A549 (cell line): ENCODE measurements around the gene MDFIC. TPM values are rescaled to one million over a fixed set of nuclear protein-coding genes. Genes with fewer than 3 reads are reported as not detected.

Source experiments
- ATAC-seq, 2 experiments: fragments of 200-7000 bp in 1 of 2; fragments of >200 bp in 1 of 2; cut with Nextera tagmentation in 1 of 2; cut with Tn5 transposase in 1 of 2; 3 replicates each; pipeline versions ENCODE4 v1.8.0 to v1.9.1; 2018 to 2020; ENCODE audit warnings: mild to moderate bottlenecking in 1 of 2, moderate library complexity in 1 of 2
- CTCF ChIA-PET: fragments of 300-600 bp; sonication (Branson Sonifier 250); formaldehyde crosslinking; extraction: SDS; loops from one replicate; lab custom pipeline; 2021; ENCODE audit warnings: antibody characterized with exemption, inconsistent platforms; lab: Yijun Ruan, JAX
- POLR2A ChIA-PET: fragments of 350-600 bp; formaldehyde crosslinking; extraction: SDS; loops from one replicate; lab custom pipeline; 2021; ENCODE audit warnings: antibody characterized with exemption, inconsistent platforms; lab: Yijun Ruan, JAX
- DNase-seq, 2 experiments: peaks; one replicate each; pipeline versions ENCODE4 v3.0.0 to v3.0.0-alpha.2; 2011 to 2016; ENCODE audit warnings: low read depth in 1 of 2, low spot score in 1 of 2
- FAIRE-seq: peaks from 2 replicates; lab custom pipeline; 2011; peaks lifted over from hg19 to GRCh38; lab: Jason Lieb, UNC
- H3K27ac ChIP-seq, 2 experiments: fragments of >200 bp; sonication (Bioruptor Twin); formaldehyde crosslinking; 3 replicates each; pipeline ENCODE4 v1.5.1; 2016 to 2017
- H3K4me1 ChIP-seq: fragments of >200 bp; sonication (Bioruptor Twin); formaldehyde crosslinking; 3 replicates; pipeline ENCODE4 v1.6.1; 2016
- H3K4me2 ChIP-seq: fragments of >200 bp; sonication (Bioruptor Twin); formaldehyde crosslinking; 3 replicates; pipeline ENCODE4 v1.6.1; 2016
- H3K4me3 ChIP-seq: fragments of >200 bp; sonication (Bioruptor Twin); formaldehyde crosslinking; 3 replicates; pipeline ENCODE4 v1.5.1; 2016
- H3K9me3 ChIP-seq: fragments of >200 bp; sonication (Bioruptor Twin); formaldehyde crosslinking; 3 replicates; pipeline ENCODE4 v1.6.1; 2016
- BHLHE40 ChIP-seq: IDR thresholded peaks from 2 replicates; pipeline ENCODE4 v1.6.1; 2012; ENCODE audit warnings: low read depth, low read length, inconsistent platforms
- CEBPB ChIP-seq, 2 experiments: fragments of >200 bp in 1 of 2; sonication (Bioruptor Twin) in 1 of 2; formaldehyde crosslinking in 1 of 2; IDR thresholded peaks; 2 replicates each; pipeline ENCODE4 v1.6.1; 2012 to 2016
- CHD4 ChIP-seq: fragments of 200-600 bp; sonication (generic); IDR thresholded peaks from 2 replicates; pipeline ENCODE4 v1.6.1; 2016; ENCODE audit warnings: antibody characterized with exemption, mild to moderate bottlenecking, borderline replicate concordance
- EP300 ChIP-seq, 2 experiments: fragments of >200 bp; sonication (Bioruptor Twin); formaldehyde crosslinking; IDR thresholded peaks; 2 replicates in 1 of 2; 3 replicates in 1 of 2; pipeline ENCODE4 v1.6.1; 2016 to 2017
- ESRRA ChIP-seq: fragments of 150-350 bp; IDR thresholded peaks from 2 replicates; pipeline ENCODE4 v1.6.1; 2014; ENCODE audit warnings: mild to moderate bottlenecking, low read length, borderline replicate concordance
- FOSL2 ChIP-seq, 2 experiments: fragments of 450-650 bp in 1 of 2; fragments of >200 bp in 1 of 2; sonication (Bioruptor Twin) in 1 of 2; formaldehyde crosslinking; IDR thresholded peaks; 2 replicates each; pipeline versions ENCODE4 v1.5.0 to v1.6.1; 2016 to 2020; ENCODE audit warnings: mild to moderate bottlenecking in 1 of 2, moderate library complexity in 1 of 2
- GATA3 ChIP-seq: IDR thresholded peaks from 2 replicates; pipeline ENCODE4 v1.6.1; 2012; ENCODE audit warnings: borderline replicate concordance
- HOXA7 ChIP-seq: fragments of 250-450 bp; sonication (Bioruptor Pico); IDR thresholded peaks from 2 replicates; pipeline ENCODE4 v1.5.0; 2020; ENCODE audit warnings: mild to moderate bottlenecking, moderate library complexity
- HOXB5 ChIP-seq: fragments of 250-450 bp; sonication (Bioruptor Pico); IDR thresholded peaks from 2 replicates; pipeline ENCODE4 v1.5.0; 2020; ENCODE audit warnings: mild to moderate bottlenecking, moderate library complexity
- KDM5A ChIP-seq: fragments of 200-600 bp; sonication (generic); IDR thresholded peaks from 2 replicates; pipeline ENCODE4 v1.6.1; 2016; ENCODE audit warnings: antibody characterized with exemption, mild to moderate bottlenecking
- MAFK ChIP-seq: fragments of 450-650 bp; IDR thresholded peaks from 2 replicates; pipeline ENCODE4 v1.6.1; 2014; ENCODE audit not compliant: partially characterized antibody
- MYC ChIP-seq: IDR thresholded peaks from 2 replicates; pipeline ENCODE4 v1.6.1; 2012; ENCODE audit warnings: mild to moderate bottlenecking, inconsistent platforms, low read length, improper control_type of control experiment, borderline replicate concordance
- NFE2L2 ChIP-seq: fragments of 150-350 bp; conservative IDR thresholded peaks from 2 replicates; pipeline ENCODE4 v1.6.1; 2014; ENCODE audit warnings: low read length
- NPAS2 ChIP-seq: fragments of 250-450 bp; sonication (Bioruptor Pico); IDR thresholded peaks from 2 replicates; pipeline ENCODE4 v1.8.0; 2022; ENCODE audit warnings: mild to moderate bottlenecking, moderate library complexity, borderline replicate concordance
- PHF8 ChIP-seq: fragments of 200-600 bp; sonication (generic); IDR thresholded peaks from 2 replicates; pipeline ENCODE4 v1.6.1; 2016; ENCODE audit warnings: low read depth, mild to moderate bottlenecking, antibody characterized with exemption, moderate library complexity, borderline replicate concordance
- RARB ChIP-seq: fragments of 250-450 bp; sonication (Bioruptor Pico); IDR thresholded peaks from 2 replicates; pipeline ENCODE4 v1.8.0; 2021; ENCODE audit warnings: mild to moderate bottlenecking, moderate library complexity
- REST ChIP-seq: fragments of 200-600 bp; sonication (generic); IDR thresholded peaks from 2 replicates; pipeline ENCODE4 v1.6.1; 2016; ENCODE audit warnings: antibody characterized with exemption, mild to moderate bottlenecking, moderate library complexity
- RFX5 ChIP-seq: fragments of 450-650 bp; IDR thresholded peaks from 2 replicates; pipeline ENCODE4 v1.7.1; 2014; ENCODE audit warnings: antibody characterized with exemption, mild to moderate bottlenecking, moderate library complexity
- SMC3 ChIP-seq: fragments of >200 bp; sonication (Bioruptor Twin); formaldehyde crosslinking; IDR thresholded peaks from 3 replicates; pipeline ENCODE4 v1.6.1; 2018; ENCODE audit warnings: inconsistent platforms
- SREBF2 ChIP-seq: fragments of 450-650 bp; IDR thresholded peaks from 2 replicates; pipeline ENCODE4 v1.6.1; 2014; ENCODE audit warnings: mild to moderate bottlenecking, moderate library complexity
- TP53 ChIP-seq: fragments of 250-450 bp; sonication (Bioruptor Pico); IDR thresholded peaks from 2 replicates; pipeline ENCODE4 v1.5.0; 2021; ENCODE audit warnings: mild to moderate bottlenecking, moderate library complexity
- USF2 ChIP-seq: fragments of 450-650 bp; IDR thresholded peaks from 2 replicates; pipeline ENCODE4 v1.6.1; 2014; ENCODE audit warnings: antibody characterized with exemption
- WGBS: methylation state at CpG from one replicate; pipeline ENCODE4 v1.1.6; 2017; ENCODE audit errors: missing lambda C conversion rate; 5-methylcytosine and 5-hydroxymethylcytosine counted together
- polyA plus RNA-seq, 4 experiments: library from polyadenylated mRNA; depleted of rRNA in 3 of 4; stranded (reverse); fragments of >200 nt; fragmentation: RNase III in 1 of 4; extraction: RNeasy Plus Mini Kit Qiagen cat#74134 plus additional on column Dnase treatment in 1 of 4; gene quantifications; 2 replicates in 3 of 4; 3 replicates in 1 of 4; pipeline ENCODE4 v1.2.3, GENCODE V29; 2011 to 2017
- TF ChIP-seq, protein P1 (sequence below): fragments of 250-450 bp; sonication (Bioruptor Pico); IDR thresholded peaks from 2 replicates; pipeline ENCODE4 v1.5.0; 2020; ENCODE audit warnings: low read depth, mild to moderate bottlenecking, moderate library complexity
- TF ChIP-seq, protein P2 (sequence below): fragments of >200 bp; sonication (Bioruptor Twin); formaldehyde crosslinking; IDR thresholded peaks from 2 replicates; pipeline ENCODE4 v1.6.1; 2016
- TF ChIP-seq, protein P3 (sequence below): fragments of >200 bp; sonication (Bioruptor Twin); formaldehyde crosslinking; IDR thresholded peaks from 3 replicates; pipeline ENCODE4 v1.5.1; 2016

MDFIC gene
- polyA plus RNA-seq, 2 of the 4 experiments (the other 2 are of a cell fraction): 19.5 to 30.6 TPM

DNA sequence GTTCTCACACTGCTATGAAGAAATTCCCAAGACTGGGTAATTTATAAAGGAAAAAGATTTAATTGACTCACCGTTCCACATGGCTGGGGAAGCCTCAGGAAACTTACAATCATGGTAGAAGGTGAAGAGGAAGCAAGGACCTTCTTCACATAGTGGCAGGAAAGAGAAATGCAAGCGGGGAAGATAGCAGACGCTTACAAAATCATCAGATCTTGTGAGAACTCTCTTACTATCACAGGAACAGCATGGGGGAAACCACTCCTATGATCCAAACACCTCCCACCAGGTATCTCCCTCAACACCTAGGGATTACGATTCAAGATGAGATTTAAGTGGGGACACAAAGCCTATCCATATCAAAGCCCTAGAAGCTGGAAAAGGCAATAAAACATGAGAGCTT is 130.8 kb downstream of the MDFIC start (continued):
- TF ChIP-seq RARB (no peak), REST (no peak), NFE2L2 (no peak), MYC (no peak), TP53 (CRISPR knock-in tag) (no peak), KDM5A (no peak)
- TF ChIP-seq, protein P1, sequence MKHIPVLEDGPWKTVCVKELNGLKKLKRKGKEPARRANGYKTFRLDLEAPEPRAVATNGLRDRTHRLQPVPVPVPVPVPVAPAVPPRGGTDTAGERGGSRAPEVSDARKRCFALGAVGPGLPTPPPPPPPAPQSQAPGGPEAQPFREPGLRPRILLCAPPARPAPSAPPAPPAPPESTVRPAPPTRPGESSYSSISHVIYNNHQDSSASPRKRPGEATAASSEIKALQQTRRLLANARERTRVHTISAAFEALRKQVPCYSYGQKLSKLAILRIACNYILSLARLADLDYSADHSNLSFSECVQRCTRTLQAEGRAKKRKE (CRISPR knock-in tag): no peak

DNA sequence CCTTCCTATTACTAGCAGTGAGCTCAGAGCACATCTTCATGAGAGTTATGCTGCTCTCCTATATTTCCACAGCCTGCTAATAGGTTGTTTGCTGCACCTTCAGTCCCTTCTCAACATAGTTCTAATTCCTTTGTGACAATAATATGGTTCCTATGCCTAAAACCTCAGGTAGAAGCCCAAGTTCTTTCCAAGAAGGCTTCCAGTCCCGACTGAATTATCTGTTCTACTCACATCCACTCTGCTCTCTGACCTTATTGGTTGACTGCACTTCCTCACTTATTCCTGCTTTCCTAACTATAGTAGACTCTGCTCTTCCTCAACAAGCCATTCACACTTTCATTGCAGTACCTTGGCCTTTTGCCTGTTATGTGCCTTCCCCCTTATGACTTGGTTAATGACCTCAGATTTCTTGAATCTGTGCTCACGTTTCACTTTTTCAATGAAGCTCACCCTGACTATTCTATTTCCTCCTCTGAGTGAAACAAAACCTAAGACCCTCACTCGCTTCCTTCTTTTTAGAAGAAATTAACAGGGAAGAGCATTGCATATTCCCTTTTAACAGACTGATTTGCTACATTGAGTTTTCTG is 132.7 kb downstream of the MDFIC start:
- 34% methylated on average over 3 of the region's 3 CpGs for WGBS
- no peaks in the 10 kb centered on the region for H3K4me1 ChIP-seq
- FAIRE-seq: no peak
- no peak overlapping the region for H3K4me3 ChIP-seq
- no peaks in the 10 kb centered on the region for H3K9me3 ChIP-seq
- TF ChIP-seq MAFK (no peak), GATA3 (no peak), SREBF2 (no peak), NPAS2 (no peak), USF2 (no peak), EP300 (IDR thresholded peaks at IDR 0.05) (no peak), BHLHE40 (no peak)
- TF ChIP-seq, all 56 proteins: peak for 0
- Histone ChIP-seq H3K27ac (no peak overlapping the region), H3K4me2 (no peak overlapping the region)
- ChIA-PET CTCF (interaction anchor here (0.6 kb wide), 1 partner anchor 63 kb away, joined by 3 read pairs; no protein-coding TSS in a partner anchor), POLR2A (no interaction called here)
- ATAC-seq: no peak
- no peak for DNase-seq

GRCh38 chr7:115056019-115056418 is 134.1 kb downstream of the MDFIC start:
- POLR2A ChIA-PET: no interaction called here
- DNase-seq (no peak), ATAC-seq (no peak), FAIRE-seq (no peak)
- CTCF ChIA-PET: interaction anchor here (1.6 kb wide), 1 partner anchor 9 kb away, joined by 5 read pairs; no protein-coding TSS in a partner anchor
- Histone ChIP-seq H3K4me2 (no peak overlapping the region), H3K4me1 (no peaks in the 10 kb centered on the region), H3K9me3 (no peaks in the 10 kb centered on the region), H3K4me3 (no peak overlapping the region), H3K27ac (no peak overlapping the region)
- 72% methylated on average over 2 of the region's 2 CpGs for WGBS
- no peak for TF ChIP-seq HOXA7 (CRISPR knock-in tag)
- no peak for TF ChIP-seq HOXB5 (CRISPR knock-in tag)
- no peak for TF ChIP-seq SMC3
- TF ChIP-seq PHF8: no peak
- no peak for TF ChIP-seq REST
- no peak for TF ChIP-seq CHD4
- TF ChIP-seq, protein P2, sequence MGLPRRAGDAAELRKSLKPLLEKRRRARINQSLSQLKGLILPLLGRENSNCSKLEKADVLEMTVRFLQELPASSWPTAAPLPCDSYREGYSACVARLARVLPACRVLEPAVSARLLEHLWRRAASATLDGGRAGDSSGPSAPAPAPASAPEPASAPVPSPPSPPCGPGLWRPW: no peak
- no peak for TF ChIP-seq CEBPB (IDR thresholded peaks at IDR 0.05)
- TF ChIP-seq RFX5: no peak
- TF ChIP-seq MYC: no peak
- no peak for TF ChIP-seq FOSL2 (IDR thresholded peaks at IDR 0.05)
- TF ChIP-seq FOSL2 (CRISPR knock-in tag; IDR thresholded peaks at IDR 0.05): no peak
- no peak for TF ChIP-seq ESRRA
- TF ChIP-seq, protein P3, sequence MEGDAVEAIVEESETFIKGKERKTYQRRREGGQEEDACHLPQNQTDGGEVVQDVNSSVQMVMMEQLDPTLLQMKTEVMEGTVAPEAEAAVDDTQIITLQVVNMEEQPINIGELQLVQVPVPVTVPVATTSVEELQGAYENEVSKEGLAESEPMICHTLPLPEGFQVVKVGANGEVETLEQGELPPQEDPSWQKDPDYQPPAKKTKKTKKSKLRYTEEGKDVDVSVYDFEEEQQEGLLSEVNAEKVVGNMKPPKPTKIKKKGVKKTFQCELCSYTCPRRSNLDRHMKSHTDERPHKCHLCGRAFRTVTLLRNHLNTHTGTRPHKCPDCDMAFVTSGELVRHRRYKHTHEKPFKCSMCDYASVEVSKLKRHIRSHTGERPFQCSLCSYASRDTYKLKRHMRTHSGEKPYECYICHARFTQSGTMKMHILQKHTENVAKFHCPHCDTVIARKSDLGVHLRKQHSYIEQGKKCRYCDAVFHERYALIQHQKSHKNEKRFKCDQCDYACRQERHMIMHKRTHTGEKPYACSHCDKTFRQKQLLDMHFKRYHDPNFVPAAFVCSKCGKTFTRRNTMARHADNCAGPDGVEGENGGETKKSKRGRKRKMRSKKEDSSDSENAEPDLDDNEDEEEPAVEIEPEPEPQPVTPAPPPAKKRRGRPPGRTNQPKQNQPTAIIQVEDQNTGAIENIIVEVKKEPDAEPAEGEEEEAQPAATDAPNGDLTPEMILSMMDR: no peak
